Measurements from ENCODE around the gene TCF7L1. TPM values are rescaled to one million over a fixed set of nuclear protein-coding genes. Genes with fewer than 3 reads are reported as not detected.

Gene TCF7L1
- total RNA-seq, 1 donor from 2014 or later: 6.6 TPM

GRCh38 chr2:85170938-85171475 is 37.8 kb downstream of the TCF7L1 start:
- H3K4me1 Mint-ChIP-seq (ENCODE audit: low read depth, unreplicated experiment): peaks cover 6% of the 10 kb centered on the region
- H3K27me3 Mint-ChIP-seq (ENCODE audit: unreplicated experiment): peaks cover 7% of the 10 kb centered on the region
- no peak for DNase-seq
- peaks cover 3% of the 10 kb centered on the region for H3K9me3 Mint-ChIP-seq (ENCODE audit: unreplicated experiment)
- no peak overlapping the region for H3K4me3 Mint-ChIP-seq (ENCODE audit: unreplicated experiment)
- no peak overlapping the region for H3K27ac Mint-ChIP-seq (ENCODE audit: unreplicated experiment)
- H3K36me3 Mint-ChIP-seq (ENCODE audit: unreplicated experiment): no peaks in the 10 kb centered on the region
- TF ChIP-seq, protein P1, sequence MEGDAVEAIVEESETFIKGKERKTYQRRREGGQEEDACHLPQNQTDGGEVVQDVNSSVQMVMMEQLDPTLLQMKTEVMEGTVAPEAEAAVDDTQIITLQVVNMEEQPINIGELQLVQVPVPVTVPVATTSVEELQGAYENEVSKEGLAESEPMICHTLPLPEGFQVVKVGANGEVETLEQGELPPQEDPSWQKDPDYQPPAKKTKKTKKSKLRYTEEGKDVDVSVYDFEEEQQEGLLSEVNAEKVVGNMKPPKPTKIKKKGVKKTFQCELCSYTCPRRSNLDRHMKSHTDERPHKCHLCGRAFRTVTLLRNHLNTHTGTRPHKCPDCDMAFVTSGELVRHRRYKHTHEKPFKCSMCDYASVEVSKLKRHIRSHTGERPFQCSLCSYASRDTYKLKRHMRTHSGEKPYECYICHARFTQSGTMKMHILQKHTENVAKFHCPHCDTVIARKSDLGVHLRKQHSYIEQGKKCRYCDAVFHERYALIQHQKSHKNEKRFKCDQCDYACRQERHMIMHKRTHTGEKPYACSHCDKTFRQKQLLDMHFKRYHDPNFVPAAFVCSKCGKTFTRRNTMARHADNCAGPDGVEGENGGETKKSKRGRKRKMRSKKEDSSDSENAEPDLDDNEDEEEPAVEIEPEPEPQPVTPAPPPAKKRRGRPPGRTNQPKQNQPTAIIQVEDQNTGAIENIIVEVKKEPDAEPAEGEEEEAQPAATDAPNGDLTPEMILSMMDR (IDR thresholded peaks at IDR 0.05; ENCODE audit: partially characterized antibody, unreplicated experiment): no peak

DNA sequence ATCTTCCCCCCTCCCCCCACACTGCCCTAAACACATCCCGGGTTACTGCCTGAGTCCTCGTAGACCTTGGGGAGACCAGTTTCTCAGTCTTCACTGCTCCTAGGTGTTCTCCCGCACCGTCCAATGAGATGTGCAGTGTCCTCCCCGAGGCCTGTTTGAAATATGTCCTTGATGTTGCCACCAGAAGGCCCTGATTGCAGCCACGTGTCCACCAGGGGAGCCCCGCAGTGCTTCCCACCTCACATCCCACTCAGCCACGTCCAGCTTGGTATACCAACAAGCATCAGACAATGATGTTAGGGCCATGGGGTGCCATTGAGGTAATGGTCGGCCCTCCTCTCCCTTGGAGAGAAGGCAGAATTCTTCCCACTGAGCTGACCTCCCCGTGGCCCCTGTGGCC is 38.7 kb downstream of the TCF7L1 start:
- no peak overlapping the region for H3K27ac Mint-ChIP-seq (ENCODE audit: unreplicated experiment)
- no peak for DNase-seq
- H3K27me3 Mint-ChIP-seq (ENCODE audit: unreplicated experiment): peaks cover 7% of the 10 kb centered on the region
- H3K4me3 Mint-ChIP-seq (ENCODE audit: unreplicated experiment): no peak overlapping the region
- no peaks in the 10 kb centered on the region for H3K36me3 Mint-ChIP-seq (ENCODE audit: unreplicated experiment)
- H3K4me1 Mint-ChIP-seq (ENCODE audit: low read depth, unreplicated experiment): peaks cover 7% of the 10 kb centered on the region
- TF ChIP-seq, protein P1 (IDR thresholded peaks at IDR 0.05; ENCODE audit: partially characterized antibody, unreplicated experiment): no peak
- H3K9me3 Mint-ChIP-seq (ENCODE audit: unreplicated experiment): peaks cover 3% of the 10 kb centered on the region

GRCh38 chr2:85173909-85174308 is 40.7 kb downstream of the TCF7L1 start:
- no peak for DNase-seq
- Mint-ChIP-seq H3K27ac (ENCODE audit: unreplicated experiment) (no peak overlapping the region), H3K36me3 (ENCODE audit: unreplicated experiment) (no peaks in the 10 kb centered on the region), H3K9me3 (ENCODE audit: unreplicated experiment) (peaks cover 3% of the 10 kb centered on the region), H3K27me3 (ENCODE audit: unreplicated experiment) (peaks cover 5% of the 10 kb centered on the region), H3K4me1 (ENCODE audit: low read depth, unreplicated experiment) (peaks cover 7% of the 10 kb centered on the region), H3K4me3 (ENCODE audit: unreplicated experiment) (no peak overlapping the region)
- TF ChIP-seq, protein P1 (IDR thresholded peaks at IDR 0.05; ENCODE audit: partially characterized antibody, unreplicated experiment): no peak

DNA sequence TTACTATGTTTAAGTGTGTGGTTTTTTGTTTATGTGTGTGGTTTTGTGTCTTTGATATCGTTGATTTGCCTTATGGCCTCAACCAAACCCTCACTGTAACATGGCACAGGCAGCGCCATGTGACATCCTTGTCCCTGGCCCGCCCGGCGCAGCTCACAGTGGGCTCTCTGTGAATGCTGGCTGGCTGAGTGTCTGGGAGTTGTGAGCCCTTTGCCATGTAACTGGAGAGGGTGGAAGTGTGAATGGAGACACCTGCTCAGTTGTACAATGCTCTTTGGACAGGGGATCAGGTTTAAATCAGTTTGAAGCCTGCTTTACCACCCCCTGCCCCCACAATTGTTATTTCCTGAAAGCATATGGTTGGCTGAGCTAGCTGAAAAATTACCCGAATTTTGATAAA is 41.8 kb downstream of the TCF7L1 start:
- no peak for DNase-seq
- no peaks in the 10 kb centered on the region for H3K36me3 Mint-ChIP-seq (ENCODE audit: unreplicated experiment)
- TF ChIP-seq, protein P1 (IDR thresholded peaks at IDR 0.05; ENCODE audit: partially characterized antibody, unreplicated experiment): no peak
- peaks cover 5% of the 10 kb centered on the region for H3K27me3 Mint-ChIP-seq (ENCODE audit: unreplicated experiment)
- no peak overlapping the region for H3K4me3 Mint-ChIP-seq (ENCODE audit: unreplicated experiment)
- H3K4me1 Mint-ChIP-seq (ENCODE audit: low read depth, unreplicated experiment): peaks cover 11% of the 10 kb centered on the region
- H3K27ac Mint-ChIP-seq (ENCODE audit: unreplicated experiment): no peak overlapping the region
- peaks cover 4% of the 10 kb centered on the region for H3K9me3 Mint-ChIP-seq (ENCODE audit: unreplicated experiment)

DNA sequence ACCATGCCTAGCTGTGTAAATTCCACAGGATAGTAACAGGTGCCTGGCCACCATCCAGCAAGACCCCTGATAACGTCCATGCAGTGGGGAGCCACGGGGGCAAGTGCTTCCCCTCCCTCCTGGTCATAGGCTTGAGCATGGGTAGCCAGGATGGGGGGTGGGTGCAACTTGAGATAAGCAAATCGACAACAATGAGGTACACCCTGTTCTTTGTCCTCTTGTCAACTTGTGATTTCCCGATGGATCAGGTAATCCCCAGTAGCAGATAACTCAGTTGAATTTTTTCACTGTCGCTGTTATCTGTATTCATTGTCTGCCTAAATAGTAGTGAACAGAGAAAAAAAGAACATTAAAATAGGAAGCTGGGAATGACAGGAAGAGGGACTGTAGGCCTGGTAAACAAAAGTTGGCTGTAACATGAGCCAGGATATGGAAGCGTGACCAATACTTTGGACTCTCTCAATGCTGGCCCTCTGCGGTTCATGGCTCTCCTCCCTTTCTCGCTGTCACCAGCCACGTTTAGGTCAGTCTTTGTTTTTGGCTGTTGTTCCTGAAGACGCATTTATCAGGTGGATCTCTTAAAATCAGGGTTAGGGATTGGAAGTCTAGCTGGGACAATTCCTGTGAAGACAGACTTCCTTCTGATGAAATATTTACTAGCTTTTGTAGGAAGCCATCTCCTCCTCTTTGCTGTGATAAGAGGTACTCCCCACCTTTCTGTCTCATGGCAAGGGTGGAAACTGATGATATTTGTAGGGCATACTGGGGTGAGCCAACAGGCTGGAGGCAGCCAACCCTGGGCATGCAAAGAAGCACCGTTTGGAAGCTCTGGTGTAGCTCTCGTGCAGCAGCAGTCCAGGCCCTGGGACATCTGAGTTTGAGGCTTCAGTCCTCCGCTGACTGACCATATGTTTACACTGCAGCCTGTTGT is 42.4 kb downstream of the TCF7L1 start:
- no peak overlapping the region for H3K4me3 Mint-ChIP-seq (ENCODE audit: unreplicated experiment)

More for the DNA sequence above, 42.4 kb downstream of the TCF7L1 start:
- H3K27me3 Mint-ChIP-seq (ENCODE audit: unreplicated experiment): peaks cover 6% of the 10 kb centered on the region
- H3K4me1 Mint-ChIP-seq (ENCODE audit: low read depth, unreplicated experiment): peaks cover 12% of the 10 kb centered on the region
- H3K27ac Mint-ChIP-seq (ENCODE audit: unreplicated experiment): no peak overlapping the region
- DNase-seq: no peak
- H3K9me3 Mint-ChIP-seq (ENCODE audit: unreplicated experiment): peaks cover 4% of the 10 kb centered on the region
- H3K36me3 Mint-ChIP-seq (ENCODE audit: unreplicated experiment): no peaks in the 10 kb centered on the region
- TF ChIP-seq, protein P1 (IDR thresholded peaks at IDR 0.05; ENCODE audit: partially characterized antibody, unreplicated experiment): no peak

Data from glutamatergic neuron (in vitro differentiated cells).